ENCODE measurements around the gene MLXIP.

- TF ChIP-seq CTCF (IDR thresholded peaks at IDR 0.05) (no peak), POLR2AphosphoS5 (IDR thresholded peaks at IDR 0.05) (no peak)
These were observed 15.7 kb downstream of the MLXIP start for GRCh38 chr12:122094137-122094734.
